ENCODE data around the gene TMEM225.
"Not testable (repeated sequence)": the region's sequence is repeated elsewhere in the genome, so short reads cannot be mapped to it uniquely, and the experiment has no call there.

TMEM225 gene, protein sequence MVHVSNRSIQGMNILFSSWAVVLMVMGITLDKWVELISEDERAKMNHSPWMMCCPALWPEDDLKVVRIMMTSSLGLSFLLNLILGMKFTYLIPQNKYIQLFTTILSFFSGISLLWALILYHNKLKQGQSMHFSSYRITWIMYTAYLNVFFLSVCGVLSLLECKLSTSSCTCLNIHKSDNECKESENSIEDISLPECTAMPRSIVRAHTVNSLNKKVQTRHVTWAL

DNA sequence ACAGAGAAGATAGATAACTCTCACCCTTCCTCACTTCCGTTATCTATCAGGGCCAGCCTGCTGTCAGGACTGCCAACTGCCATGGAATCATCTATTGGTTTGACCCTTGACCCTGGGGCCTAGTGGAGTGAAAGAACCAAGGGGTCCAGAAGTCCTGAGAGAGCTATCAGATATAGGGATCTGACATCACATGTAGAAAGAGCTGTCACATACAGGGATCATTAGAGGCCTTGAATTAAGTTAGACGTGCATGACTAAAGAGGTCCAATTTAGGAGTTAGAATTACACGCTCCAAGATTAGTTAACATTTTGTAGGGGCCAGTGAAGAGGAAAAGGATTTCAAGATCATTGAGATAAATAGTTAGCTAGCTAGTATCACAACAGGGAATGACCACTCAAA, at the start of gene TMEM225:
TMEM225 (minus strand) TSS at position 101 of the 400 bp plus-strand sequence. CDS start 245 bp downstream, outside the sequence.
- intact Hi-C loops (cut with DNase I), result no loop called here
- no peak for DNase-seq

DNA sequence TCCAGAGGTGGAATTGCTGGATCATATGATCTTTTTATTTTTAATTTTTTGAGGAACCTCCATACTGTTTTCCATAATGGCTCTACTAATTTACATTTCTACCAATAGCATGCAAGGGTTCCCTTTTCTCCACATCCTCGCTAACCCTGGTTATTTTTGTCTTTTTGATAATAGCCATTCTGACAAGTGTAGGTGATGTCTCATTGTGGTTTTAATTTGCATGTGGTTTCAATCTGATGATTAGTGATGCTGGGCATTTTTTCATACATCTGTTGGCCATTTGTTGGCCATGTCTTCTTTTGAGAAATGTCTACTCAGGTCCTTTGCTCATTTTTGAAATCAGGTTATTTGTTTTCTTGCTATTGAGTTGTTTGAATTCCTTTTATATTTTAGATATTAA, 38.6 kb upstream of the TMEM225 start:
- no peak for DNase-seq
- intact Hi-C loops (cut with DNase I), result no loop called here

DNA sequence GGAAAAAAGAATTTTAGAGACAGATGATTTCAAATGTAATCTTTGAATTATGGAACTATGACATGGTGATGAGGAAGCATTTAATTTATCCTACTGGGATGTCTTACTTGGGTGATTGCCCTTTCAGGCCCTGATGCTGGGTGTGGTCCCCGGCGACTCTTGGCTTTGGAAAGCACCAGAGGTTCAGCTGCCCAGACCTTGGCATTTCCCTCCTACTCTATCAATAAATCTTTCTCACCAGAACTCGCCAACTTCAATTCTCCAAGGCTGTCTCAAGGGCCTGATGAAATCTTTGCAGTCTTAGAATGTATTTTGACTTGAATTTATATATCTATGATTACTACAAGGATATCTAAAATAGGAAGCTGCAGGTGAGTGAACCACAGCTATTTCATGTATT, 35.5 kb upstream of the TMEM225 start:
- DNase-seq, result no peak
- intact Hi-C loops (cut with DNase I), result no loop called here

DNA sequence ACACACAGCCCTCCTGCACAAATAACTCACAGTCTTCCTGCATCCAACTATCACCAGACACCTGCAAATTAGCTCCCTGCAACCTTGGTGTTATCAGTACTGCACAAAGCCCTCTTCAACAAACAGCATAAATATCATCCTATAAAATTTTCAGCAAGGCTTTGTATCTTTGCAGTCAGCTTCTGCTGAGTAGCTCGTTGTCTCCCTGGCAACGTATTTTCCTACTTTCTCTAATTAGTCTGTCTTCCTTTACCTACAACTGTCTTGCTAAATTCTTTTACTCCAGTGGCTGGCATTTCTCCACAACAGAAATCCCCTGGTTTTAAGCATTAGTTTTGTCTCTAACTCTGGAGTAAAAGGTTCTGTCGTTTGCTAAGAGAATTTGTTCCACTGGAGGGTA, 20.4 kb upstream of the TMEM225 start:
- peak in 1 of 42 donors; percentile 9 for DNase-seq
- intact Hi-C loops (cut with DNase I), result no loop called here

DNA sequence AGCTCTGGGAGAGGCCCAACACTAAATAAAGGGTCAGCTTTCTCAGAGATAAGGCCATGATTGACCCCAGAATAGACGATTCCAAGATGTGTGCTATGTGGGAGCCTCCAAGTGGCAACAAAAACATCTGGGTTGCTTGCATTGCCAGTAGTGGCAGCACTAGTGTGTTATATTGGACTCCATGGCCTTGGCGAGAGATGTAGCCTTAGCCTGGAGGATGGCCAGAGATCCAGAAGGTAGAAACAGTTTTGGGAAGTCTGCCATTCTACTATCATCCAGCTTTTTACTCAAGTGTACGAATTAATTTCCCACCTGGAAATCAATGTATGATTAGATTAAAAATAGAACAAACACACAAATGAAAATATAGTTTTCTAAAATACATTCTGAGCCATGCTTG, 19.5 kb upstream of the TMEM225 start:
- intact Hi-C loops (cut with DNase I), result no loop called here
- DNase-seq, result no peak

DNA sequence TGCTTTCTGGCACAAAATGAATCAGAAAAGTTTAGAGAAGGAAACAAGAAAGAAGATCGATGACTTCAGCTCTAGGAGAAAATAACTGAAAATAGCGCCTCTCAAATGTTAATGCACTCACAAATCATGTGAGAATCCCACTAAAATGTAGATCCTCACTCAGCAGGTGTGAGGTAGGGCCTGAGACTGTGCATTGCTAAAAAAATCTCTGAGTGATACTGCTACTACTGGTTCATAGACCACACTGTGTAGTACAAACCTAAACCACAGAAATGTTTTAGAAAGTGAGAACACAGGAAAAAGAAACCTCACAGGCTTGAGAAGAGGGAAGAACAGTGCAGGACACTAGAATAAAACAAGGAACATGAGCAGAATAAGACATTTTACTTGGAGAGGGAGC, 18.5 kb upstream of the TMEM225 start:
- no peak for DNase-seq
- intact Hi-C loops (cut with DNase I), result no loop called here

DNA sequence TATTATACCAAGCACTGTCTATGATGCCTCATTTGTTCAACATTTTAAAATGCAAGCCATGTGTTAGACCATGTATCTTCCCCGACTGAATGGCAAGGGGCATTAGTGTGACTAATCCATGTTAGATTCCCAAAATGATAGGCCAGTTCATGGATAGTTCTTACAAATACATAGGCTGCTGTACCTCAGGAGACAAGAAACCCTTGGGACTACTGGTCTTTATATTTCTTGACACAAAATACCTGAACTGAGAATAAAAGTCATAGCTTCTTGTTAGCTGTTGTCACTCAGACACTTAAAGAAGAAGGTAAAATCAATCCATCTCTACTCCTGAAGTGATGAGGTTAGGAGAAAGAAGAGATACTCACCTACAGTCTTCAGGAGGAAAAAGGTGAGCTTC, 16.4 kb upstream of the TMEM225 start, which contains the start of gene OR8D4:
OR8D4 (plus strand) TSS at position 301 of the 400 bp plus-strand sequence. CDS start 4,265 bp downstream, outside the sequence.
- intact Hi-C loops (cut with DNase I), result no loop called here
- DNase-seq, result no peak

DNA sequence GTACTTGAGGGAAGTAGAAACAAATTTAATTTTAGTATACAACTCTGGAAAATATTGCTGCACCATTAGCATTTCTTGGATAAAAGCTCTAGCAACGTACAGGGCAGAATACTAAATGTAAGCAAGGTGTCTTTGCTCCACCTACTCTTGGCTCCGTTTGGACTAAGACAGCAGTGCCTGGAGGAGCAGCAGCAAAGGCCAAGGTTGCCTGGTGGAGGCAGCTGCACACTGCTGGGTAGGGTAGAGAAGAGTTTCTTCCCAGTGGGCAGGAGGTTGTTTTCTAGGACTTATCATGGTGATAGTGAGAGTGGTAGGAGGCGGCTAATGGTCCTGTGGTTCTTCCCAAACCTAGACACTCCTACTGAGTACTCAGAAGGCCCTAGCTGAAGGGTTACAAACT, 14.3 kb upstream of the TMEM225 start:
- DNase-seq, result no peak
- intact Hi-C loops (cut with DNase I), result no loop called here

DNA sequence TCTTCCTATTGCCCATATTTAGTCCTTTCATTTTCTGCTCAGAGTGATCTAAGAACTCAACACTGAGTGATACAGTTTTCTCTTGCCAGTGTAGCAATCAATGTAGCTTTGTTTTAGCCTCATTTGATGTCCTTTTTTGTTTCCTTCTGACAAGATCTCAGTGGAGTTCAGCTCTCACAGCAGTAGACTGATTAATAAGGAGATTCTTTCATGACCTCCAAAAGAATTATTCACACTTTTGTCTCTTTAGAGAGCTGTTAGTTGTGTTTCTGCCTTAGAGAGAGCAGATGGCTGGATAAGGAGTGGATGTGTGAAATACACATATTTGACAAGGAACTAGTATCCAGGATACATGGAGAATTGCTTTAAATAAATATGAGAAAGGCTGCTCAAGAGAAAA, 6.6 kb upstream of the TMEM225 start:
- intact Hi-C loops (cut with DNase I), result no loop called here

DNA sequence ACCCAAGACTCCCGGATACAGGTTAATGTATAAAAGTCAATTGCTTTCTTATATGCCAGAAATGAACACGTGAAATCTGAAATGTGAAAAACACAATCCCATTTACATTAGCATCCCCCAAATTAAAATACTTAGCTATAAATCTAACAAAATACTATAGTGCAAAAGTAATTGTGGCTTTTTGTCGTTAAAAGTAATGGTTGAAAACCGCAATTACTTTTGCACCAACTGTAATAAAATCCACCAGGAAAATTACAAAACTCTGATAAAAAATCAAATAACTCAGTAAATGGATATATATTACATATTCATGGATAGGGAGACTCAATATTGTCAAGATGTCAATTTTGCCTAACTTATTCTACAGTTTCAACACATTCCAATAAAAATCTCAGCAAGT, 4.6 kb downstream of the TMEM225 start:
- intact Hi-C loops (cut with DNase I), result no loop called here
- DNase-seq, result no peak

More for the DNA sequence above, 6.6 kb upstream of the TMEM225 start:
- DNase-seq, result no peak

DNA sequence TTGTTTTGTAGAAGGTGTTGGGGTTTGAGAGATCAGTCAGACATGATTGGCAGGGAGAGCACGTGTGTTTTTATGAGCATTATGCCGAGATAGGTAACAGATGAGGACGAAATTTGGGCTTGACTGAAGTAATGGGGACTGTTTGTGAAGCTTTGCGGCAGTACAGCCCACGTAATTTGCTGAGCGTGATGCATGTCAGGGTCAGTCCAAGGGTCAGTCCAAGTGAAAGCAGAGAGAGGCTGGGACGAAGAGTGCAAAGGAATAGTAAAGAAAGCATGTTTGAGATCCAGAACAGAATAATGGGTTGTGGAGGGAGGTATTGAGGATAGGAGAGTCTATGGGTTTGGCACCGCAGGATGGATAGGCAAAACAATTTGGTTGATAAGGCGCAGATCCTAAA, 17.7 kb downstream of the TMEM225 start:
- DNase-seq; intact Hi-C loops (cut with DNase I): not testable (repeated sequence)

DNA sequence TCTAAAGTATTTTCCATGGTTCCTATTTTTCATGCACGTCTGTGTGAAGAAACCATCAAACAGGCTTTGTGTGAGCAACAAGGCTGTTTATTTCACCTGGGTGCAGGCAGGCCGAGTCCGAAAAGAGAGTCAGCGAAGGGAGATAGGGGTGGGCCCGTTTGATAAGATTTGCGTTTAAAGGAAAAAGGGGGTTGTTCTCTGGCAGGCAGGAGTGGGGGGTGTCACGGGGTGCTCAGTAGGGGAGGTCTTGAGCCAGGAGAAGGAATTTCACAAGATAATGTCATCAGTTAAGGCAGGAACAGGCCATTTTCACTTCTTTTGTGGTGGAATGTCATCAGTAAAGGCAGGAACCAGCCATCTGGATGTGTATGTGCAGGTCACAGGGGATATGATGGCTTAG, 20.2 kb downstream of the TMEM225 start:
- DNase-seq; intact Hi-C loops (cut with DNase I): not testable (repeated sequence)

DNA sequence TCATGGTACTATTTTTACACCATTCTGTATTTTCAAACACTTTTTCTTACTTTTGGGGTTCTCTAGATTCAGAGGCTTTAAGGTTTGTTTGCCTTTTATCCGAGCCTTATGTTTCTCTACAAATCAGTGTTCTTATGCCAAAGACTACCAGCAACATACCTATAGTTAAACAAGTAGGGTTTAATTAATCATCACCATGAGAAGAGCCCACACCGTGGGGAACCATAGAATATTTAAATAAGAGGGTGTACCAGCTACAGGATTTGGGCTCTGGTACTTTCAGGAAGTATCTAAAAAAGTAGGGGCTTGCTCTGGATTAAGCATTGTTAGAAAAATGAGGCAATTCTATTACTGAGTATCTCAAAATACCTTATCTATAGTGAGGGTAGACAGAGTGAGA, 25.7 kb downstream of the TMEM225 start:
- DNase-seq, result no peak
- intact Hi-C loops (cut with DNase I), result no loop called here

DNA sequence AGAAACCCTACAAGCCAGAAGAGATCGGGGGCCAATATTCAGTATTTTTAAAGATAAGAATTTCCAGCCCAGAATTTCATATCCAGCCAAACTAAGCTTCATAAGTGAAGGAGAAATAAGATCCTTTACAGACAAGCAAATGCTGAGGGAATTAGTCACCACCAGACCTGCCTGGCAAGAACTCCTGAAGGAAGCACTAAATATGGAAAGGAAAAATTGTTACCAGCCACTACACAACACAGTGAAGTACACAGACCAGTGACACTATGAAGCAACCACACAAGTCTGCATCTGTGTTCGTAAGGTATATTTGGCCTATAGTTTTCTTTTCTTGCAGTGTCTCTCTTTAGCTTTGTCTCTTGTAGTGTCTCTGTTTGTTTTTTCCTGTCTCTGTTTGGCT, 29.0 kb downstream of the TMEM225 start:
- intact Hi-C loops (cut with DNase I), result no loop called here
- no peak for DNase-seq

DNA sequence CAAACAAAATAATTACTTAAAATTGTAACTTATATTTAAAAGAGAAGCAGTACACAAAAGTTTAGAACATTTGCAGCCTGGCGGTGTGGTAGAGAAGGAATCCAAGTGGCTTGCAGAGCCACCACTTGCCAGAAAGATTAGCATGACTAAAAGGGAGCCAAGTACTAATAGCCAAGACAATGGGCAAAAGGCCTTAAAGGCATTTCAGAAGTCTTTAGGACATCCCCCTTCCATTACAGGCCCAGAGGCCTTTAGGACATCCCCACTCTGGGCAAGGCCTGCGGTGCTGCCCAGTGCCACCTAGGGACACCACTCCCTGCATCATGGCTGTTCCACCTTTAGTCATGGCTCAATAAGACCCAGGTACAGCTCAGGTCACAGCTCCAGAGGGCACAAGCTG, 32.4 kb downstream of the TMEM225 start:
- DNase-seq, result no peak
- intact Hi-C loops (cut with DNase I), result no loop called here

DNA sequence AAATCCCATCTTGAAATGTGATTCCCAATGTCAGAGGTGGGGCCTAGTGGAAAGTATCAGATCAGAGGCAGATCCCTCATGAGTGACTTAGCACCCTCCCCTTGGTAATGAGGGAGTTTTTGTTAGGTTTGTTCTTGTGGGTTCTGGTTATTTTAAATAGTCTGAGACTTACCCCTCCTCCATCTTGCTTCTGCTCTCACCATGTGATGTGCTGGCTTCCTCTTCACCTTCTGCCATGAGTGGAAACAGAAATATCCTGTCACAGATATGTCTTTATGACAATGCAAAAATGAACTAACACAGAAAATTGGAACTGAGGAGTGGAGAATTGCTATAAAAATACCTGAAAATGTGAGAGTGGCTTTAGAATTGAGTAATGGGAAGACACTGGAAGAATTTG, 33.1 kb downstream of the TMEM225 start:
- no peak for DNase-seq
- intact Hi-C loops (cut with DNase I), result no loop called here

DNA sequence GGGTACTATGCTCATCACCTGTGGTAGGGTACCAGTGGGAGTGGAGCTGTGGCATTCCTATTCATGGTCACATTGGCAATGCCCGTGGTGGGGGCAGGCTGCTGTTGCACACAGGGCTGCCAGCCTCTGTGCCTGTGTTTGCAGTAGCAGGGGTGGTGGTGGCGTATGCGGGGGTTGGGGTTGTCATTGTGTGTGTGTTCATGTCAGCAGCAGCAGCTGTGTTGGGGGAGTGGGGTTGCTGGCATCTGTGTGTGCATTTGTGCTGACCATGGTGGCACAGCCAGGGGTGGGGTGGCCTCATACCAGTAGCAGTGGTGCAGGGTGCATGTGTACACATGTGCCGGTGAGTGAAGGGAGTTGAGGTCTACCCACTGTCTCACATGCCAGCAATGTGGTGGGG, 34.4 kb downstream of the TMEM225 start:
- DNase-seq, result no peak
- intact Hi-C loops (cut with DNase I), result no loop called here

DNA sequence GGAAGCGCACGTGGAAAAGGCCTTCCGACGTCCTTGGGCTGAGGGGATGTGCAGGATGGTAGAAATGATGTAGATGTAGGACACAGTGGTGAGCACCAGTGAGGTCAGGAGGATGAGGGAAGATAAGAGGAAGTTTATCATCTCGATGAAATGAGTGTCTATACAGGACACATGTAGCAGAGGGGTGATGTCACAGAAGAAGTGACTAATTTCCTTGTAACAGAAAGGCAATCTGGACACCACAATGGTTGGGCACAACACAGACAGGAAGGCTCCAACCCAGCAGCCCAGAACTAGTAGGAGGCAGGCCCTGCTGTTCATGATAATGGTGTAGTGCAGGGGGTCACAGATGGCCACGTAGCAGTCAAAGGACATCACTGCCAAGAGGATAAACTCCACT, 44.3 kb downstream of the TMEM225 start:
- no peak for DNase-seq
- intact Hi-C loops (cut with DNase I), result no loop called here

DNA sequence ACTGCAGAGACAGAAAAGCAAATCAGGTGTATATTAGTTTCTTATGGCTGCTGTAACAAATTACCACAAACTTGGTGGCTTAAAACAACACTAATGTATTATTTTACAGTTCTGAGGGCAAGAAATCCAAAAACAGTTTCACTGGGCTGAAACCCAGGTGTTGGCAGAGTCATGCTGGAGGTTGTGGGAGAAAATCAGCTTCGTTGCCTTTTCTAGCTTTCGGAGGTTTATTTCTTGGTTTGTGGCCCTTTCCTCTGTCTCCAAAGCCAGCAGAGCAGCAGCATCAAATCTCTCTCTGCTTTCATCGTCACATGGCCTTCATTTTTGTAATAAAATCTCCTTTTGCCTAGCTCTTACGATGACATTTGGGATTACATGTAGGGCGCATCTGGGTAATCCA, 46.3 kb downstream of the TMEM225 start:
- no peak for DNase-seq
- intact Hi-C loops (cut with DNase I), result no loop called here

DNA sequence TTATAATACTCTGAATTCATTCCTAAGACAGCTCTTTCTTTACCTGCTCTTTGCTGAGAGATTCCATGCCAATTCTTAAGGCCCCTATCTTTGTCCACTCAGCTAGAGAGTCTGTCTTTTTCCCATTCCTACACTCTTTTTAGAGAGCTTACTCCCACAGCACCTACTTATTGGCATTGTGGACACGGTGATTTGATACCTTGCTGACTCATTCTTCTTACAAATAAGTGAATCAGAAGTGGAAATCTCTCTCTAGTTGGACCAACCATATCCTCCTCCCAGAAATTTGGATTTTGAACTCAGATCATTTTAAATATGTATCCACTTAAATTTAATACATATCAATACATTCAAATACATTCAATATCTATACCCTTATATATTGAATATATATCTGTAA, 46.8 kb downstream of the TMEM225 start:
- intact Hi-C loops (cut with DNase I), result no loop called here
- no peak for DNase-seq

DNA sequence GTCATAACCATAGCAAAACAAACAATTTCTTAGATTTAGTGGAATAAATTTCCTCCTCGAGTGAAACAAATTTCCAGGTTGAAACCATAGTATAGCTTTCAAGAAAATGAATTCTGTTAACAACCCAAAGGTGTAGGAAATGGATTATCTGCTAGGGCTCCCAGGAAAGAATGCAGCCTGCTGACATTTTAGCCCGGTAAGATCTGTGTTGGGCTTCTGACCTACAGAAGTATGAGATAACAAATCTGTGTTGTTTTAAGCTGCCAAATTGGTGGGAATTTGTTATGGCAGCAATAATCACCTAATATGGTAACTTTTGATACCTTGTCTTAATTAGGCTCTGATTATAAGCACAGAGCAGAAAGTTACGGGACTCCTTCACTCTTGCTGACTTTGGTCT, 47.3 kb downstream of the TMEM225 start:
- DNase-seq, result no peak

DNA sequence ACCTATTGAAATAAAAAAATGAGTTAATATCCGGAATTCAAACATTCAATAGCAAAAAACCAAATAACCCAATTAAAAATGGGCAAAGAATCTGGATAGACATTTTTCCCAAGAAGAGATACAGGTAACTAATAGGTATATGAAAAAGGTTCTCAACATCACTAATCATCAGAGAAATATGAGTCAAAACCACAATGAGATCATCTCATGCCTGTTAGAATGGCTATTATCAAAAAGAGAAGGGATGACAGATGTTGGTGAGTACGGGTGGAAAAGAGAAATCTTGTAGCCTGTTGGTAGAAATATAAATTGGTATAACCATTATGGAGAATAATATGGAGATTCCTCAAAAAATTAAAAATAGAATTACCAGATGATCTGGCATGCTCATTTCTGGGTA, 52.4 kb downstream of the TMEM225 start:
- intact Hi-C loops (cut with DNase I), result no loop called here

More for the DNA sequence above, 47.3 kb downstream of the TMEM225 start:
- intact Hi-C loops (cut with DNase I), result no loop called here

More for the DNA sequence above, 52.4 kb downstream of the TMEM225 start:
- DNase-seq, result no peak

Data from head of caudate nucleus (tissue), 42 donors.